HG03432 (cell line): ENCODE measurements around the gene SPEF2.

Experiments used
- ATAC-seq: cut with Tn5 transposase; IDR thresholded peaks from one replicate; pipeline ENCODE4 v1.9.1; 2021; ENCODE audit warnings: mild to moderate bottlenecking, moderate library complexity; ENCODE audit not compliant: unreplicated experiment

SPEF2 gene

DNA sequence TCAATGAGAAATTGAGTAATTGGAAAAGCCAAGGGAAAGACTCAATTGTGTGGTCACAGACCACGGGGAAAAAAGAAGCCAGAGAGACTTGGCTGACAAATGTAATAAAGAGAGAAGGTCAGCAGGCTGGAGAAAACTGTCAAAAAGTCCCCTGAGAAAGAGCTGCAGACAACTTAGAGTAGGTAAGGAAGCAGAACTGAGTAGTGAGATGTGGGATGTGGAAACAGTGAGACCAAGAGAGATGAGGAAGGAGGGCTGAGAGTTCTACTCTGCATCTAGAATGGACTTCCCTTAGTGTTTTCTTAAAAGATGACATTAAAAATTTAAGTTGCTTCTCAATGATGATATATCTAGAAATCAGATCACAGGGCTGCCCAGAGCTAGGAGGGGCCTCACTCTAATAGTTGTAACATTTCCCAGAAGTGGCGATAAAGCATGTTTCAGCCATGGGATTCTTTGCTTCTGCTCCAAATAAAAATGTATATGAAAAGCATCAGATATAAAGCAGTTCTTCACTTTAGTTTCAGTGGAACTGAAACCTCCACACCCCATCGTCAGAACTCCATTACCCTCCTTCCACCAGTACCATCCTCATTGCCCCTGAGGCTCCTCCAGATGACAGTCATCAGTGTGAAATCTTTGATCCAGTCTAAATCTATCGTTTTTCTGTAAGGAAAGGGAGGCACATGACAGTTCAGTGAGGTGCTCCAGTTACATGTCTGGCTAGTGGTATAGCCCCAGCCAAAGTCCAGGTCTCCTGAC, 80.6 kb downstream of the SPEF2 start:
- no peak for ATAC-seq

DNA sequence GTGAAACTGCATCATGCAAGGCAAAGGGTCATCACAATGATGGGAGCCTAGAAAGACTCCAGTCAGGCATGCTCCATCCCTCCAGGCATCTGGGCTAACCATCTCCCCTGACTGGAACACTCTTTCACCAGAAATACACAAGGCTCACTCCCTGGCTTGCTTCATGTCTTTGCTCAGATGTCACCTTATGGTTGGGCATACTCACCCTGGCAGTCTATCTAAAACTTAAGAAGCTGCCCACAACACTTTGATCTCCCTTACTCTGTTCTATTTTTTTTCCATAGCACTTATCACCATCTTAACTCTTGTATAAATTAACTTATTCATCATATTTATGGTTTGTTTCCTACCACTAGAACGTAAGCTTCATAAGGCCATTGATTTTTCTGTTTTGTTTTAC, 90.0 kb downstream of the SPEF2 start:
- ATAC-seq = no peak

DNA sequence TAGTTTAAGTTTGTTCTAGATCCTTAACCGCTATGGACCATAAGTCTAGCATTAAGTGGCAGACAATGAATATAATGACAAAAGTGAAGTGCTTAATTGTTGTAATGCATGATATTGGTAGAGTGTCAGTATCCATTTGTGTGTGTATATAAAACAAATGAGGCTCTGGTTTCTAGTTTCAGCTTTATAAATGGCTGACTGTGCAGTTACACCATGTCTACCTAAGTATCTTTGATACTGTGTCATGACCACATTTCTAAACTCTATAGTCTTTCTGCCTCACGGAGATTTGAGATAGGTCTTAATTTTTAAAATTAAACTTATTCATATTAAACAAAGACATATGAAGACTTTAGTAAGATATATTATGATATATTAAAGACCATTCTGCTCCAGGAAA, 92.0 kb downstream of the SPEF2 start:
- ATAC-seq = no peak

DNA sequence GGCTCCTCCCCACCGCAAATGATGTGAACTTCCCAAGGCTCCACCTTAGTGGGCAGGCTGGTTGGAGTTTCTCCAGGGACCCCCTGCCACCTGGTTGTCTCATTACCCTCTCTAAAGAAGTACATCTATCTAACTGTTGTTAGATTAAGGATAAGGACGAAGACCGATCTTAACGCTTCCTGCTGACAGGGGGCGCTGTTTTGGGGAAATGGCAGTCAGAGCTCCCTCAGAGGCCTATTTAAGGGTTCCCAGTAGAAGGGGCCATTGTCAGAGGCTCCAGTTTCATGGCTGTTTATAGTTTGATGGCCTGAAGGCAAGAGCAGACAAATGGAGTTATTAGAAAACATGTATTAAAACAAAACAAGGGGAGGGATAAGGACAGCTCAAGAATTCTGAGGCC, 100.1 kb downstream of the SPEF2 start:
- ATAC-seq = no peak

DNA sequence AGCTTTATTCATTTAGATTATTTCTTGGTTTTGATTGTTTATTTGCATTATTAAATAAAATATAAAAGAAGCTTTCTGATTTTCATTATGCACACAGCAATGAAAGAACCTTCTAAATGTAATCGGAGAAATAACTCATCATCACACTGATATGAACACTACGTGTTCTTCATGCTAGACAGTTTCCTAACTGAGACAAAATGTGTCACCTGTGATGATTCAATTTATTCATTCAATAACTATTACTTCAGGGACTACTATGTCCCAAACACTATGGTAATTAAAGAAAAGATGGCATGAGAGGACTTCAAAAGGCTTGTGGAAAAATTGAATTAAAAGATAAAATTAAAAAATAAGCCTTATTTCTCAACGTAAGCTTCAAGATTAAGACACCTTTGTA, 118.1 kb downstream of the SPEF2 start:
- no peak for ATAC-seq

DNA sequence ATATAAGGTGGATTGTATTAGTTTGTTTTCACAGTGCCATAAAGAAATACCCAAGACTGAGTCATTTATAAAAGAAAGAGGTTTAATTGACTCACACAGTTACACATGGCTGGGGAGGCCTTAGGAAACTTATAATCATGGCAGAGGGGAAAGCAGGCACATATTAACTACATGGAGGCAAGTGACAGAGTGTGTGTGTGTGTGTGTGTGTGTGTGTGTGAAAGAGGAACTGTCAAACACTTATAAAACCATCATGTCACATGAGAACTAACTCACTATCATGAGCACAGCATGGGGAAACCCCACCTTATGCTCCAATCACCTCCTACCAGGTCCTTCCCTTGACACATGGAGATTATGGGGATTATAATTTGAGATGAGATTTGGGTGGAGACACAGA, 118.6 kb downstream of the SPEF2 start:
- ATAC-seq = no peak

DNA sequence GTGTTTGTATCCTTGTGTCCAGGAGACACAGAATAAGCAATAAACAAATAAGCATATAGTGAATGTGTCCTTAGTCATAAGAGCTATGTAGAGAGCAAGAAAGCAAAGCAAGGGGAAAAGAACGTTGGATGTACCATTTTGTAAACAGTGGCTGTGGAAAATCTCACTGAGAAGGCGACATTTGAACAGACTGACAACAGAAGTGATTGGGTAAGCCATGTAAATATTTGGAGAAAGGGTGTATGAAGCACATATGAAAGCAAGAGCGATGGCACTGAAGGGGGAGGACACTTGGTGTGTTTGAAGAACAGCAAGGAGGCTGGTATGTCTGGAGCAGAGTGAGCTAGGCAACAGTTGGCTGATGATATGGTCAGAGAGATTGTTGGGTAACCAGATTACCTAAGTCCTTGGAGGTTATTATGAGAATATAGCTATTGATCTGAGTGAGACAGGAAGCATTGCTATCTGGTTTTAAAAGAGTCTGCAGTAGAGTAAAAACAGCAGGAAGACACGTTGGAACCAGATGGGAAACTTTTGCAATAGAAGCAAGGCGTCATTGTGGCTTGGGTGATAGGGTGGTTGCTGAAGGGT, 123.6 kb downstream of the SPEF2 start:
- ATAC-seq = no peak

DNA sequence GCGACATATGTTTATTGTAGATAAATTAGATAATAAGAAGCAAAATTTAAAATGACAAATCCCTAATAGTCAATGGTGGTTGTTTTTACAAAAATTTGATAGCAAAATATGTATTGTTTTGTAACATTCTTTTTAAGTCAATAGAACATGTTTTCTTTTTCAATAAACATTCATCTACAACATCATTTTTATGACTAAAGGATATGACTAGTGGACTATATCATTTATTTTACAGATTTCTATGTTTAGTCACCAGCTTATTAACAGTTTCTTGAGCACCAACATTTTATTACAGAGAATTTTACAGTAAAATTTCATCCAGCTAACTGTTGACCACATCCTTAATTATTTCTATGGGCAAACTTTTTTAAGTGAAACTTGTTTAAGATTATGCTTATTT, 124.3 kb downstream of the SPEF2 start:
- no peak for ATAC-seq

DNA sequence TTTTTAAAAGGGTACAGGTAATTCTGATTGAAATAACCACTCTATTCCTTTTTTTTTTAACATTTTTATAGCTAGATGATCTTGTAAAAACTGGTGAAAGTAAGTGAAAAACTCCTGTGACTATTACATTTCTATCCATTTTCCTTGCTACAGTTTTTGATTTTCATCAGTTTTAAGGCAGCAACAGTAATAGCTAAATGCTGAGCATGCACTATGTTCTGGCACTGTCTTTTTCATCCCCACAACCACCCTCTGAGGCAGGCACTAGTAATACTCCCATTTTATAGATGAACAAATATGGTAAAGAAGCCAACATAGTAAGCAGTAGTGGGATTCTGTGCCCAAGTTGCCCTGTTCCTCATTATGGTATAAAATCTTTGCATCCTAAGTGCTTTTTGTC, 126.0 kb downstream of the SPEF2 start:
- ATAC-seq = no peak

DNA sequence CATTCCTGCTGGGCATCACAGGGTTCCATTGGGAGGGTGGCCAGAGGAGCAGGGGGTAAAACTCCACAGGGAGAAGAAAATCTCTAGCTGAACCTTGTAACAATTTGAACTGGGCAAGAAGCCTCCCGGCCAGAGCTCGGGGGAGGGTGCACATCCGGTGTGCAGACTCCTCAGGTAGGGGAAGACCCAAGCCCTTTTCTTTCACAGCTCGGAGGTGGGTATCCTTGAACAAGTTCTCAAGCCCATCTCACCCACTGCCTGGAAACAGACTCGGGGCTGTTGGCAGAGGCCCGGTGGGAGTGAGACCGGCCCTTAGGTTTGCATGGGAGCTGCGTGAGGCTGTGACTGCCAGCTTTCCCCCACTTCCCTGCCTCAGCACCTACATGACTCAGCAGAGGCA, 127.5 kb downstream of the SPEF2 start:
- ATAC-seq = no peak

DNA sequence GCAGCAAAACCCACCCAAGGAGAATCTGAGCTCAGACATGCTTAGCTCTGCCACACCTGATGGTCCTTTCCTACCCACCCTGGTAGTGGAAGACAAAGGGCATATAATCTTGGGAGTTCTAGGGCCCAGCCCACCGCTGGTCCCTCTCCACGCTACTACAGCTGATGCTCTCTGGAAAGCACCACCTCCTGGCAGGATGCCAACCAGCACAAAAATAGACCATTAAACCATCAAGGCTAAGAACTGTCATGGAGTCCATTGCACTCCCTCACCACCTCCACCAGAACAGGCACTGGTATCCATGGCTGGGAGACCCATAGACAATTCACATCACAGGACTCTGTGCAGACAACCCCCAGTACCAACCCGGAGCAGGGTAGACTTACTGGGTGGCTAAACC, 128.0 kb downstream of the SPEF2 start:
- ATAC-seq = no peak

DNA sequence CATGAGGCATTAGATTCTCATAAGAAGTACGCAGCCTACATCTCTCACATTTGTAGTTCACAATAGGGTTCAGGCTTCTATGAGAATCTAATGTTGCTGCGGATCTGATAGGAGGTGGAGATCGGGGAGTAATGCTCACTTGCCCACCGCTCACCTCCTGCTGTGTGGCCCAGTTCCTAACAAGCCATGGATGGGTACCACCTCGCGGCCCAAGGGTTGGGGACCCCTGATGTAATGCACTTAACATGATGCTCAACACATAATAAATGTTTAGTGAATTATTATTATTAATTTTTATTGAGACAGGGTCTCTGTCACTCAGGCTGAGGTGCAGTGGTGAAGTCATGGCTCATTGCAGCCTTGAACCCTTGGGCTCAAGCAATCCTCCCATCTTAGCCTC, 134.3 kb downstream of the SPEF2 start:
- ATAC-seq = no peak

DNA sequence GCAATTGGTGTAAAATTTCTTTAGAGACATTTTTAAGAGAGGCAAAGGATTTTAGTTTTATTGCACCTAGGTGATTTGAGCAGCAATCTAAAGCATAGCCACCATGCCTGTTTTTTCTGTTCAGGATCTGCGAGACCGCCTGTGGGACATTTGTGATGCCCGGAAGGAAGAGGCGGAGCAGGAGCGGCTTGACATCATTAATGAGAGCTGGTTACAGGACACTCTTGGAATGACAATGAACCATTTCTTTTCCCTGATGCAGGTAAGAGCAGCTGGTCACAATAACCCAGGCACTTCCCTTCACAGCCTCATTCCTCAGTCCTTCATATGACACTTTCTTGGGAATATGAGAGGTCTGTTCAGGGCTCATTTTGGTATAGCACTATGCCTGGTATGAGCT, 135.8 kb downstream of the SPEF2 start:
- ATAC-seq = no peak

DNA sequence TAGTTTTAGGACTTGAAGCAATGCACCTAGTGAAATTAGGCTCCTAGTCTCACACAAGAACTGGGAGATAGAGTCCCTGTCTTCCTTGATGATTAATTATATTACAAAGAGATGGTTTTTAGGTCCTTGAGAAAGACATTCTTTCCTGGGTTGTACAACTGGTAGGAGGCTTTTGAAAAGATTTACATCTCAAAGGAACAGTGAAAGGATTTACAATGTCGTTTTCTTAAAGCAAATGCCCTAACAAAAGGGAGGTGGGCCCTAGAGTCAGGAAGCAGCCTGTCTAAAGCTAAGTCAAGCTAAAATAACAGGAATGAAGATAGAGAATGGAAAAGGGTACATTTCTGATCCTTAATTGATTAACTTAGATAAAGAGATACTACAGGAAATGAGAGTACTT, 136.8 kb downstream of the SPEF2 start:
- no peak for ATAC-seq

DNA sequence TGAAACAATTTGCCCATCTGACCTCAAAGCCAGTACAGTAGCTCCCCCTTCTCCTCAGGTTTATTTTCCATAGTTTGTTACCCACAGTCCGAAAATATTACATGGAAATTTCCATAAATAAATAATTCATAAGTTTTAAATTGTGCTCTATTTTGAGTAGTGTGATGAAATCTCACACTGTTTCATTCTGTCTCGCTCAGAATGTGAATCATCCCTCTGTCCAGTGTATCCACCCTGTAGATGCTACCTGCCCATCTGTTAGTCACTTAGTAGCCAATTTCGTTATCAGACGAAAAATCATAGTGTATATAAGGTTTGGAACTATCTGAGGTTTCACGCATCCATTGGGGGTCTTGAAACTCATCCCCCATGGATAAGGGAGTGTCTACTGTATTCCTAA, 138.3 kb downstream of the SPEF2 start:
- no peak for ATAC-seq

DNA sequence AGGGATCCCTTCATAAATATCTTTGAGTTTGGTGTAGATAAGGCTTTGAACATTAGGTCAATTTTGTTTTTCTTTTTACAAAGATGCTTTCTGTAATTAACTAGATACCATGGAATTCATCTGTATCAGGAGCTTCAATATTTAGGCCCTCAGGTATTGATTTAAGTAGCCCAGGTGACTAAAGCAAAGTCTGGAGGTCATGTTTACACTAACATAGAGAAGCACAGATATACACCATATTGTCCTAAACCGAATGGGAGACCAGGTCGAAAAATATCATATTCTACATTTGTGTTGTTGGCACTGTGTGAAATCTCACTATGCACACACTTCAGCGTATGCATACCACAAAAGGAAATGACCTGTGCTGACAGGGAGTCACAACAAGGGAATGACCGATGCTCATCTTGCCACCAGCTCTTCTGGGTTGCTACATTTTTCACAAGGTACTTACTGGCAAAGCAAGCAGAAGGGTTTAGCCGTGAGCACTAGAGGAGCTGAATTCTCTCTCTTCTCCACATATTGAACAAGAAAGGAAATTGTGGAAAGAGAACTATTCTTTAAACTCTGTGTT, 140.6 kb downstream of the SPEF2 start:
- ATAC-seq = no peak

DNA sequence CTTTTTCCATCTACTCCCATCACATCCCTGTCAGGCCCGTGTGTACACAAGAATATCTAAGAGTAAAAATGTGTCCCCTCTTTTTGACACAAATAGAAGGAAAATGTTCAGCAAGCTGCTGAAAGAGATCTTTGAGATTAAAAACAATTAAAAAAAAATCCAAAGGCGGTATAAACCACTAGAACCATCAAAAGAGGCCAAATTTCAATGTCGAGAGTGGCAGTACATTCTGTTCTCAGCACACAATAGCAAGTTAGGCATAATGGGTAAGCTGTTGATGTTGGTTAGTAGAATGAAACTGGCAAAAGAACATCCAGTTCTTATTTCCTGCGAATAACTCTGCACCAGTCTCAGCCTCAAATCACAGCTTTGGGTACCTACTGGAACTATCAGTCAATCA, 143.9 kb downstream of the SPEF2 start:
- no peak for ATAC-seq

DNA sequence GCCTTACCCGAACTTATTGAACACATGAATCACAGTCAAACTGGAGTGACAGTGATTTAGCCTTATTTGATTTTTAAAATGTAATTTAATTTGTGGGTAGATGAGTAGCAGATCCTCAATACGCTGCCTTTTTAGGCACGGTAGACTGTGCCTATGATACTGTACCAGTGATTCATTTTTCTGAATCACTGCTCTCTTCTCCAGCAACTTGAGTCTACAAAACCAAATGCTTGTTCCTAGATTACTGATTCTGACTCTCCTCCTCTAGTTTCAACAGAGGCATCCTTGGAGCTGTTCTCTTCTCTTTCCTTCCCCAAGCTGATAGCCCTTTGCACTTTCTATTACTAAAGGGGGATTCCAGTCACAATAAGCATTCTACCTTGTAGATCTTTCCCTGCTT, 144.7 kb downstream of the SPEF2 start:
- no peak for ATAC-seq

DNA sequence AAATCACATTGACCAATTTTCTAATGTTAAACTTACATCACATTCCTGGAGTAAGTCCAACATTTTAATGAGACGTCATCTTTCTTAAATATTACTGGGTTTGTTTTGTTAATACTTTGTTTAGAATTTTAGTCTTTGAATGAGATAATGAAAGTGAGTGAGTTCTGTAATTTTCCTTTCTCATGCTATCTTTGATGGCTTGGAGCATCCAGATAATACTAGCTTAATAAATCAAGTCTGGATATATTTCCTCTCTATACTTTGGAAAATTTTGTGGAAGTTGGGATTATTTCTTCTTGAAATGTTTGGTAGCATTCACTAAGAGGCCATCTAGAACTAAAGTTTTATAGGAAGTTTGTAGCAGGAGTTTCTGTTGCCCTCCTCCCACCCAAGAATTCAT, 148.3 kb downstream of the SPEF2 start:
- ATAC-seq = no peak

DNA sequence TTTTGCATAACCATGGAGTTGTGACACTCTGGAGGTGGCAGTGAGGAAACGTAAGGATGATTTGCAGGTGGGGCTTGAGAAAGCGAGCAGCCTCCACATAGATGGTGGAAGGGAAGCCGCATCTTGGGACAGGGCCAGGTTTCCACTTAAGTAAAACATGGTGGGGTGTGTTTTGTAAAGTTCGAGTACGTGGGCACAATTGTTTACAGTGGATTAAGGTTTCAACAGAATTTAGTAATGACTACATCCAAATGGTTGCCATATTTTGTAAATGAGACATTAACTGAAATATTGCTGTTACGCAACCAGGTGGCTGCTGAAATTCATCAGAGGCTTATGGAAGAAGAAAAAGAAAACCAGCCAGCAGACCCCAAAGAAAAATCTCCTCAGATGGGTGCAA, 153.6 kb downstream of the SPEF2 start:
- no peak for ATAC-seq

DNA sequence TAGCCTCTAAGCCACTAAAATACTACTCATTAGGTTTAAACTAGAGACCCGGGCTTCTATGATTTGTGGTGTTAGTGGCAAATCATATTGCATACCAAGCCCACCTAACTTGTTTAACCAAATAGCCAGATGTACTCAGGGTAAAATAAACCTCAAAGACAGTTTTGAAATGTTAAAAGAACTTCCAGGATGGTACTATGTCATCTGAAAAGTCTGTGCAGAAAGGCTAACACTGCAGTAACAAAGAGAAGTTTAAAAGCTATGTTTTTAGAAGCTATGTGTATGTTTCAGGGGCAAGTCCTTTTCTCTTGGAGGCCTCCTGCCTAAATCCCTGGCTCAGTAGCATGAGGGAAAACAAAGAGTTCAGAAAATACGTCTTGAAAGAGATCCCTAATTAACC, 154.2 kb downstream of the SPEF2 start:
- no peak for ATAC-seq

DNA sequence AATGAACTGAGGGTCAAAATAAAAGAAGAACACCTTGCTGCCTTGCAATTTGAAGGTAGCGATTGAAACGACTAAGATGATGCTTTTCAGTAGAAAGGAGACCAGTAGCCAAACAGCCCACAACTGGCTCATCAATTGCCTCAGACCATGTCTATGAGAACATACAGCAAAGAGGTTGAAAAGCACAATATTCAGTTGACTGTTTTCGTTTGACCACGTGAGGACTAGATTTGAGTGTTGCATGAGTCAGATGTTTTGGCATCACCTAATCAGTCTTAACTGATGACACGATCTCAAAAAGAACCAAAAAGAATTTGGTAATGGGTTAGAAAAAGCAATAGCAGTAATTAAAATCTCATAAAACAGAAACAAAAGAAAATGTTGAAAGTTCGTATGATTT, 156.3 kb downstream of the SPEF2 start:
- no peak for ATAC-seq

DNA sequence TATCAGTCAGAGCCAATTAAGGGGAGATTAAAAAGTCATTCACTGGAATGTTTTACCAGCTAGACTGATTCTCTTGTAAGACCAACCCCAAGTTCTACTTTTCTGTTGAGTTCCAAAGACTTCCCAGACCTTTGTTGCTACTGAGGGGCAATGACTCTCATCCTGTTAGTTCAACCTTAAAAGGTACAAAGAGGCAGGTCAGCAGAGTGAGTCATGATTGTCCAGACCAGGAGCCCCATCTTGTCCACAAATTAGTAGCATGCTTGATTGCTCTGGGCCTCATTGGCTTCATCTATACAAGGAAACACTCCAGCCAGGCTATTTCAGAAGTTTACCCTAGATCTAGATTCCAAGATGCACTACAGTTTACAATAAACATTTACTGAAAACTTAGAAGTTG, 159.1 kb downstream of the SPEF2 start:
- no peak for ATAC-seq
